ENCODE data around the gene DOCK9.

GRCh38 chr13:98837896-98838295, 140.0 kb downstream of the DOCK9 start:
- TF ChIP-seq, protein P1, sequence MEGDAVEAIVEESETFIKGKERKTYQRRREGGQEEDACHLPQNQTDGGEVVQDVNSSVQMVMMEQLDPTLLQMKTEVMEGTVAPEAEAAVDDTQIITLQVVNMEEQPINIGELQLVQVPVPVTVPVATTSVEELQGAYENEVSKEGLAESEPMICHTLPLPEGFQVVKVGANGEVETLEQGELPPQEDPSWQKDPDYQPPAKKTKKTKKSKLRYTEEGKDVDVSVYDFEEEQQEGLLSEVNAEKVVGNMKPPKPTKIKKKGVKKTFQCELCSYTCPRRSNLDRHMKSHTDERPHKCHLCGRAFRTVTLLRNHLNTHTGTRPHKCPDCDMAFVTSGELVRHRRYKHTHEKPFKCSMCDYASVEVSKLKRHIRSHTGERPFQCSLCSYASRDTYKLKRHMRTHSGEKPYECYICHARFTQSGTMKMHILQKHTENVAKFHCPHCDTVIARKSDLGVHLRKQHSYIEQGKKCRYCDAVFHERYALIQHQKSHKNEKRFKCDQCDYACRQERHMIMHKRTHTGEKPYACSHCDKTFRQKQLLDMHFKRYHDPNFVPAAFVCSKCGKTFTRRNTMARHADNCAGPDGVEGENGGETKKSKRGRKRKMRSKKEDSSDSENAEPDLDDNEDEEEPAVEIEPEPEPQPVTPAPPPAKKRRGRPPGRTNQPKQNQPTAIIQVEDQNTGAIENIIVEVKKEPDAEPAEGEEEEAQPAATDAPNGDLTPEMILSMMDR (IDR thresholded peaks at IDR 0.05), result no peak
- TF ChIP-seq POLR2A (IDR thresholded peaks at IDR 0.05), result no peak
- no peak for TF ChIP-seq EP300 (IDR thresholded peaks at IDR 0.05)

Measured in ovary (tissue), 3 donors.